T-helper 22 cell (primary cell): Measurements from ENCODE around the gene SDHC.

Source experiments
- DNase-seq: peaks from one replicate; pipeline ENCODE4 v3.0.0-alpha.2; 2020; ENCODE audit warnings: low read depth

Gene SDHC

GRCh38 chr1:161314201-161314981 lies at the start of gene SDHC:
SDHC (plus strand) TSS chr1:161314381; CDS start chr1:161314406, 25 bp downstream.
- peak; percentile 87 for DNase-seq

- no peak for DNase-seq
Observed at GRCh38 chr1:161265305-161265704, 48.9 kb upstream of the SDHC start.

GRCh38 chr1:161266202-161266601 lies 48.0 kb upstream of the SDHC start:
- DNase-seq: no peak

GRCh38 chr1:161266836-161267235 lies 47.3 kb upstream of the SDHC start:
- DNase-seq: no peak

- DNase-seq: no peak
Observed at GRCh38 chr1:161267321-161267720, 46.9 kb upstream of the SDHC start.

- DNase-seq: no peak
Observed at GRCh38 chr1:161273402-161273801, 40.8 kb upstream of the SDHC start.

GRCh38 chr1:161274874-161275273 lies 39.3 kb upstream of the SDHC start:
- DNase-seq: no peak

GRCh38 chr1:161282991-161283390 lies 31.2 kb upstream of the SDHC start:
- no peak for DNase-seq

GRCh38 chr1:161285113-161285512 lies 29.1 kb upstream of the SDHC start:
- DNase-seq: no peak

GRCh38 chr1:161285521-161285920 lies 28.7 kb upstream of the SDHC start:
- no peak for DNase-seq

GRCh38 chr1:161287482-161288054 lies 26.6 kb upstream of the SDHC start:
- DNase-seq: no peak

- DNase-seq: no peak
Observed at GRCh38 chr1:161290779-161291178, 23.4 kb upstream of the SDHC start.

- no peak for DNase-seq
Observed at GRCh38 chr1:161297415-161297814, 16.8 kb upstream of the SDHC start.

- DNase-seq: no peak
Observed at GRCh38 chr1:161298116-161298515, 16.1 kb upstream of the SDHC start.

GRCh38 chr1:161299347-161299746 lies 14.8 kb upstream of the SDHC start:
- DNase-seq: no peak

- no peak for DNase-seq
Observed at GRCh38 chr1:161300478-161300877, 13.7 kb upstream of the SDHC start.

- no peak for DNase-seq
Observed at GRCh38 chr1:161304927-161305866, 9.0 kb upstream of the SDHC start.

GRCh38 chr1:161305867-161306519 lies 8.2 kb upstream of the SDHC start:
- peak; percentile 78 for DNase-seq

GRCh38 chr1:161307230-161307768 lies 6.9 kb upstream of the SDHC start:
- no peak for DNase-seq

GRCh38 chr1:161307892-161308638 lies 6.1 kb upstream of the SDHC start:
- DNase-seq: no peak

GRCh38 chr1:161309868-161310267 lies 4.3 kb upstream of the SDHC start, which contains the start of gene MPZ:
MPZ (minus strand) TSS chr1:161309968; CDS start chr1:161309905, 63 bp downstream.
- no peak for DNase-seq
